OCI-LY7 (cell line): ENCODE data around the gene SCARF2. TPM values are rescaled to one million over a fixed set of nuclear protein-coding genes. Genes with fewer than 3 reads are reported as not detected.

Experiments
- BruUV-seq: library from RNA; stranded (reverse); fragments of 400-500 nt; replicated peaks from 2 replicates; lab custom pipeline; 2021; lab: Mats Ljungman, UMichigan
- CTCF ChIA-PET: fragments of 300-600 bp; sonication (Branson Sonifier 250); formaldehyde crosslinking; loops from one replicate; lab custom pipeline; 2022; ENCODE audit warnings: antibody characterized with exemption; ENCODE audit not compliant: unreplicated experiment; lab: Charles Lee
- POLR2A ChIA-PET: fragments of 300-600 bp; sonication (Branson Sonifier 250); formaldehyde crosslinking; loops from one replicate; lab custom pipeline; 2022; ENCODE audit warnings: antibody characterized with exemption; lab: Charles Lee
- DNase-seq: peaks from one replicate; pipeline ENCODE4 v3.0.0-alpha.2; 2015; ENCODE audit warnings: low spot score
- H2AFZ ChIP-seq: fragments of 200-600 bp; sonication (generic), shearing (Covaris generic); 2 replicates; pipeline ENCODE4 v1.6.1; 2014; ENCODE audit warnings: mild to moderate bottlenecking, antibody characterized with exemption, low read length, moderate library complexity
- H3K27ac ChIP-seq: fragments of 200-600 bp; sonication (generic); 2 replicates; pipeline ENCODE4 v1.5.1; 2014; ENCODE audit warnings: mixed run types, low read depth, mild to moderate bottlenecking, moderate library complexity, low read length, inconsistent platforms; ENCODE audit not compliant: poor library complexity, severe bottlenecking
- H3K36me3 ChIP-seq: fragments of 200-600 bp; sonication (generic); 2 replicates; pipeline ENCODE4 v1.6.1; 2014; ENCODE audit warnings: mild to moderate bottlenecking, antibody characterized with exemption, low read length, moderate library complexity, mixed read lengths; ENCODE audit not compliant: insufficient read depth
- H3K4me1 ChIP-seq: fragments of 200-600 bp; sonication (generic); 2 replicates; pipeline ENCODE4 v1.5.1; 2014; ENCODE audit warnings: mild to moderate bottlenecking, low read length; ENCODE audit not compliant: insufficient read depth, poor library complexity, severe bottlenecking
- H3K4me2 ChIP-seq: fragments of 200-600 bp; sonication (generic); 2 replicates; pipeline ENCODE4 v1.6.1; 2014; ENCODE audit warnings: mild to moderate bottlenecking, low read length
- H3K4me3 ChIP-seq: fragments of 200-600 bp; sonication (generic); 2 replicates; pipeline ENCODE4 v1.5.1; 2014; ENCODE audit warnings: mild to moderate bottlenecking, low read depth, low read length; ENCODE audit not compliant: poor library complexity, severe bottlenecking
- H3K79me2 ChIP-seq: fragments of 200-600 bp; sonication (generic); 2 replicates; pipeline ENCODE4 v1.6.1; 2016; ENCODE audit warnings: low read depth, mild to moderate bottlenecking, low read length, moderate library complexity, mixed read lengths; ENCODE audit not compliant: insufficient read depth
- H3K9me2 ChIP-seq: fragments of 200-600 bp; sonication (generic); 2 replicates; pipeline ENCODE4 v1.6.1; 2016; ENCODE audit warnings: mild to moderate bottlenecking, low read length, mixed read lengths; ENCODE audit not compliant: insufficient read depth
- H3K9me3 ChIP-seq: fragments of 200-600 bp; sonication (generic); 2 replicates; pipeline ENCODE4 v1.6.1; 2014; ENCODE audit warnings: mild to moderate bottlenecking, mixed run types, low read length, mixed read lengths
- H4K20me1 ChIP-seq: fragments of 200-600 bp; sonication (generic); 2 replicates; pipeline ENCODE4 v1.6.1; 2014; ENCODE audit warnings: mild to moderate bottlenecking, antibody characterized with exemption, low read length, moderate library complexity, mixed read lengths; ENCODE audit not compliant: insufficient read depth
- CTCF ChIP-seq: fragments of 200-600 bp; sonication (generic); conservative IDR thresholded peaks from 2 replicates; pipeline ENCODE4 v1.5.1; 2014; ENCODE audit warnings: mild to moderate bottlenecking, antibody characterized with exemption, low read length, moderate library complexity, mixed read lengths
- EZH2phosphoT487 ChIP-seq: fragments of 200-600 bp; sonication (generic); IDR thresholded peaks from 2 replicates; pipeline ENCODE4 v1.6.1; 2018; ENCODE audit warnings: low read depth, borderline replicate concordance, mild to moderate bottlenecking, mixed run types, antibody characterized with exemption, low read length, moderate library complexity, mixed read lengths
- intact Hi-C: fragments of 100-400 bp; cut with micrococcal nuclease; formaldehyde crosslinking; loops from one replicate; pipeline ENCODE4 v1.10.0; 2022; ENCODE audit not compliant: unreplicated experiment
- total RNA-seq, 2 experiments: library from RNA; depleted of rRNA in 1 of 2; stranded (reverse); fragments of >200 nt in 1 of 2; shearing (Covaris generic) in 1 of 2; gene quantifications; 2 replicates each; pipeline ENCODE4 v1.2.3, GENCODE V29; 2014 to 2022

Gene SCARF2
- total RNA-seq, 2 experiments from 2014 or later, result 1.0 to 2.2 TPM

- no TSS peak for BruUV-seq
- H2AFZ ChIP-seq, result no peak overlapping the region
- H3K36me3 ChIP-seq, result no peaks in the 10 kb centered on the region
- peaks cover 5% of the 10 kb centered on the region; the same call in 1 of the 2 replicates for H3K9me3 ChIP-seq
- intact Hi-C loops, result no loop called here
- ChIA-PET POLR2A (no interaction called here), CTCF (no interaction called here)
- H3K4me1 ChIP-seq, result no peaks in the 10 kb centered on the region
- TF ChIP-seq CTCF, result no peak
- no peak for TF ChIP-seq EZH2phosphoT487
- H3K4me2 ChIP-seq, result no peak overlapping the region
- H3K79me2 ChIP-seq, result no peaks in the 10 kb centered on the region
- H3K9me2 ChIP-seq, result no peaks in the 10 kb centered on the region
- H3K4me3 ChIP-seq, result no peak overlapping the region
- H4K20me1 ChIP-seq, result no peaks in the 10 kb centered on the region
- H3K27ac ChIP-seq, result no peak overlapping the region
- DNase-seq, result no peak
Observed at GRCh38 chr22:20390394-20390907, 47.2 kb downstream of the SCARF2 start.

- Histone ChIP-seq H3K79me2 (no peaks in the 10 kb centered on the region), H2AFZ (no peak overlapping the region), H3K9me2 (no peaks in the 10 kb centered on the region), H3K4me1 (no peaks in the 10 kb centered on the region), H4K20me1 (no peaks in the 10 kb centered on the region), H3K27ac (no peak overlapping the region), H3K36me3 (no peaks in the 10 kb centered on the region), H3K4me2 (no peak overlapping the region), H3K4me3 (no peak overlapping the region), H3K9me3 (peaks cover 5% of the 10 kb centered on the region; the same call in 1 of the 2 replicates)
- TF ChIP-seq CTCF (no peak), EZH2phosphoT487 (no peak)
- intact Hi-C loops, result no loop called here
- DNase-seq, result no peak
- no TSS peak for BruUV-seq
- CTCF ChIA-PET, result no interaction called here
- POLR2A ChIA-PET, result no interaction called here
Observed at GRCh38 chr22:20389288-20389687, 48.3 kb downstream of the SCARF2 start.

GRCh38 chr22:20388200-20388599 is 49.4 kb downstream of the SCARF2 start:
- intact Hi-C loops, result no loop called here
- Histone ChIP-seq H3K4me2 (no peak overlapping the region), H2AFZ (no peak overlapping the region), H3K79me2 (no peaks in the 10 kb centered on the region), H3K9me3 (peaks cover 5% of the 10 kb centered on the region; the same call in 1 of the 2 replicates), H3K4me1 (no peaks in the 10 kb centered on the region), H3K27ac (no peak overlapping the region), H4K20me1 (no peaks in the 10 kb centered on the region), H3K4me3 (no peak overlapping the region), H3K36me3 (no peaks in the 10 kb centered on the region), H3K9me2 (no peaks in the 10 kb centered on the region)
- ChIA-PET POLR2A (no interaction called here), CTCF (no interaction called here)
- no peak for DNase-seq
- no TSS peak for BruUV-seq
- TF ChIP-seq EZH2phosphoT487 (no peak), CTCF (no peak)
